ENCODE measurements around the gene MORF4L1.
"Not testable (repeated sequence)": the region's sequence is repeated elsewhere in the genome, so short reads cannot be mapped to it uniquely, and the experiment has no call there.

MORF4L1 gene

GRCh38 chr15:78875107-78875914 lies 2.6 kb downstream of the MORF4L1 start:
- peaks cover 0 to 7% of the 10 kb centered on the region in 2 experiments for H3K36me3 ChIP-seq (ENCODE audit: control insufficient read depth in 1 of 2, insufficient read depth in 2 of 2, low read length in 2 of 2)
- no peak overlapping the region for H4K8ac ChIP-seq (ENCODE audit: low read depth, low read length)
- H3K9me3 ChIP-seq (ENCODE audit: insufficient read depth, low read depth, low read length), result no peaks in the 10 kb centered on the region
- no peak overlapping the region for H3K23ac ChIP-seq (ENCODE audit: low read length)
- H3K14ac ChIP-seq (ENCODE audit: low read length), result no peak overlapping the region
- H2BK120ac ChIP-seq (ENCODE audit: insufficient read depth, low read length, poor library complexity), result no peak overlapping the region
- H2AFZ ChIP-seq (ENCODE audit: insufficient read depth, low read length, poor library complexity), result no peak overlapping the region
- peaks cover 12% of the 10 kb centered on the region for H3K79me1 ChIP-seq (ENCODE audit: low read length)
- no peak overlapping the region for H3K27ac ChIP-seq (ENCODE audit: low read depth, low read length)
- DNase-seq, result peak in 1 of 2 donors; percentile 38
- 100% methylated on average over 2 of the region's 22 CpGs for WGBS (ENCODE audit: extremely low coverage, insufficient coverage, insufficient read length)
- peak overlapping the region; percentile 100 for H3K4ac ChIP-seq (ENCODE audit: low read depth, low read length)
- no peak overlapping the region for H2BK12ac ChIP-seq (ENCODE audit: low read length)
- no peak overlapping the region for H3K4me3 ChIP-seq (ENCODE audit: low read depth, low read length)
- H3K27me3 ChIP-seq (ENCODE audit: insufficient read depth, low read length), result no peaks in the 10 kb centered on the region
- H3K4me2 ChIP-seq (ENCODE audit: low read length), result peak overlapping the region; percentile 32
- H4K91ac ChIP-seq (ENCODE audit: low read depth, low read length), result no peak overlapping the region
- H3K9ac ChIP-seq (ENCODE audit: low read length), result no peak overlapping the region
- H2BK5ac ChIP-seq (ENCODE audit: low read depth, low read length, poor library complexity), result no peak overlapping the region
- no peak overlapping the region for H2AK5ac ChIP-seq (ENCODE audit: low read length)
- peaks cover 37% of the 10 kb centered on the region for H3K79me2 ChIP-seq (ENCODE audit: control insufficient read depth, insufficient read depth, low read length, poor library complexity)
- H3K18ac ChIP-seq (ENCODE audit: low read length), result no peak overlapping the region
- H3K4me1 ChIP-seq (ENCODE audit: control insufficient read depth in 1 of 2, insufficient read depth in 2 of 2, low read length in 2 of 2), result peaks cover 6 to 12% of the 10 kb centered on the region in 2 experiments
- H4K12ac ChIP-seq (ENCODE audit: low read depth, low read length), result no peak overlapping the region

- not testable (repeated sequence) for H3K27ac ChIP-seq (ENCODE audit: low read depth, low read length); H4K91ac ChIP-seq (ENCODE audit: low read depth, low read length); H3K18ac ChIP-seq (ENCODE audit: low read length); H3K9me3 ChIP-seq (ENCODE audit: insufficient read depth, low read depth, low read length); H2AK5ac ChIP-seq (ENCODE audit: low read length); H2BK12ac ChIP-seq (ENCODE audit: low read length); H4K12ac ChIP-seq (ENCODE audit: low read depth, low read length); H3K4me3 ChIP-seq (ENCODE audit: low read depth, low read length); H3K9ac ChIP-seq (ENCODE audit: low read length); H2BK120ac ChIP-seq (ENCODE audit: insufficient read depth, low read length, poor library complexity); H2BK5ac ChIP-seq (ENCODE audit: low read depth, low read length, poor library complexity); DNase-seq; H3K4me2 ChIP-seq (ENCODE audit: low read length); H4K8ac ChIP-seq (ENCODE audit: low read depth, low read length); H3K23ac ChIP-seq (ENCODE audit: low read length); H3K14ac ChIP-seq (ENCODE audit: low read length); H2AFZ ChIP-seq (ENCODE audit: insufficient read depth, low read length, poor library complexity); H3K27me3 ChIP-seq (ENCODE audit: insufficient read depth, low read length)
- Histone ChIP-seq H3K36me3 (ENCODE audit: control insufficient read depth in 1 of 2, insufficient read depth in 2 of 2, low read length in 2 of 2) (peaks cover 4 to 11% of the 10 kb centered on the region in 2 experiments), H3K4me1 (ENCODE audit: control insufficient read depth in 1 of 2, insufficient read depth in 2 of 2, low read length in 2 of 2) (peaks cover 6 to 11% of the 10 kb centered on the region in 2 experiments), H3K79me2 (ENCODE audit: control insufficient read depth, insufficient read depth, low read length, poor library complexity) (peaks cover 41% of the 10 kb centered on the region), H3K79me1 (ENCODE audit: low read length) (peaks cover 12% of the 10 kb centered on the region), H3K4ac (ENCODE audit: low read depth, low read length) (peak overlapping the region; percentile 97)
- WGBS (ENCODE audit: extremely low coverage, insufficient coverage, insufficient read length), result no CpG with 5 or more reads among the region's 14 CpGs
Observed at GRCh38 chr15:78876954-78877353, 4.3 kb downstream of the MORF4L1 start.

- Histone ChIP-seq H3K27me3 (ENCODE audit: insufficient read depth, low read length) (no peaks in the 10 kb centered on the region), H3K4me2 (ENCODE audit: low read length) (no peak overlapping the region), H2AFZ (ENCODE audit: insufficient read depth, low read length, poor library complexity) (no peak overlapping the region), H2BK12ac (ENCODE audit: low read length) (no peak overlapping the region), H4K12ac (ENCODE audit: low read depth, low read length) (no peak overlapping the region), H2BK120ac (ENCODE audit: insufficient read depth, low read length, poor library complexity) (no peak overlapping the region), H4K8ac (ENCODE audit: low read depth, low read length) (no peak overlapping the region), H3K9ac (ENCODE audit: low read length) (no peak overlapping the region), H3K4ac (ENCODE audit: low read depth, low read length) (no peak overlapping the region), H3K14ac (ENCODE audit: low read length) (no peak overlapping the region), H3K79me1 (ENCODE audit: low read length) (peaks cover 2% of the 10 kb centered on the region), H3K27ac (ENCODE audit: low read depth, low read length) (no peak overlapping the region), H3K18ac (ENCODE audit: low read length) (no peak overlapping the region), H4K91ac (ENCODE audit: low read depth, low read length) (no peak overlapping the region), H3K4me1 (ENCODE audit: control insufficient read depth in 1 of 2, insufficient read depth in 2 of 2, low read length in 2 of 2) (peaks cover 3 to 8% of the 10 kb centered on the region in 2 experiments), H3K4me3 (ENCODE audit: low read depth, low read length) (no peak overlapping the region), H3K36me3 (ENCODE audit: control insufficient read depth in 1 of 2, insufficient read depth in 2 of 2, low read length in 2 of 2) (peaks cover 9 to 17% of the 10 kb centered on the region in 2 experiments), H3K9me3 (ENCODE audit: insufficient read depth, low read depth, low read length) (no peaks in the 10 kb centered on the region), H3K23ac (ENCODE audit: low read length) (no peak overlapping the region), H2BK5ac (ENCODE audit: low read depth, low read length, poor library complexity) (no peak overlapping the region), H3K79me2 (ENCODE audit: control insufficient read depth, insufficient read depth, low read length, poor library complexity) (peaks cover 39% of the 10 kb centered on the region), H2AK5ac (ENCODE audit: low read length) (no peak overlapping the region)
- no CpG with 5 or more reads among the region's 1 CpG for WGBS (ENCODE audit: extremely low coverage, insufficient coverage, insufficient read length)
- no peak for DNase-seq
Observed at GRCh38 chr15:78878356-78878755, 5.7 kb downstream of the MORF4L1 start.

GRCh38 chr15:78879517-78880241 lies 7.0 kb downstream of the MORF4L1 start:
- WGBS (ENCODE audit: extremely low coverage, insufficient coverage, insufficient read length), result no CpG with 5 or more reads among the region's 6 CpGs
- H3K4me3 ChIP-seq (ENCODE audit: low read depth, low read length), result no peak overlapping the region
- H3K18ac ChIP-seq (ENCODE audit: low read length), result no peak overlapping the region
- no peak overlapping the region for H2BK120ac ChIP-seq (ENCODE audit: insufficient read depth, low read length, poor library complexity)
- peaks cover 15 to 24% of the 10 kb centered on the region in 2 experiments for H3K36me3 ChIP-seq (ENCODE audit: control insufficient read depth in 1 of 2, insufficient read depth in 2 of 2, low read length in 2 of 2)
- H3K79me2 ChIP-seq (ENCODE audit: control insufficient read depth, insufficient read depth, low read length, poor library complexity), result peaks cover 37% of the 10 kb centered on the region
- H2BK5ac ChIP-seq (ENCODE audit: low read depth, low read length, poor library complexity), result no peak overlapping the region
- no peak overlapping the region for H4K91ac ChIP-seq (ENCODE audit: low read depth, low read length)
- no peak overlapping the region for H2AFZ ChIP-seq (ENCODE audit: insufficient read depth, low read length, poor library complexity)
- H3K14ac ChIP-seq (ENCODE audit: low read length), result no peak overlapping the region
- peaks cover 3 to 8% of the 10 kb centered on the region in 2 experiments for H3K4me1 ChIP-seq (ENCODE audit: control insufficient read depth in 1 of 2, insufficient read depth in 2 of 2, low read length in 2 of 2)
- no peaks in the 10 kb centered on the region for H3K9me3 ChIP-seq (ENCODE audit: insufficient read depth, low read depth, low read length)
- no peak overlapping the region for H4K8ac ChIP-seq (ENCODE audit: low read depth, low read length)
- no peaks in the 10 kb centered on the region for H3K79me1 ChIP-seq (ENCODE audit: low read length)
- H2BK12ac ChIP-seq (ENCODE audit: low read length), result no peak overlapping the region
- H4K12ac ChIP-seq (ENCODE audit: low read depth, low read length), result no peak overlapping the region
- H2AK5ac ChIP-seq (ENCODE audit: low read length), result no peak overlapping the region
- no peak overlapping the region for H3K9ac ChIP-seq (ENCODE audit: low read length)
- H3K4me2 ChIP-seq (ENCODE audit: low read length), result no peak overlapping the region
- H3K4ac ChIP-seq (ENCODE audit: low read depth, low read length), result peak overlapping the region; percentile 98
- H3K27ac ChIP-seq (ENCODE audit: low read depth, low read length), result no peak overlapping the region
- H3K23ac ChIP-seq (ENCODE audit: low read length), result no peak overlapping the region
- H3K27me3 ChIP-seq (ENCODE audit: insufficient read depth, low read length), result no peaks in the 10 kb centered on the region
- DNase-seq, result no peak
